Keratinocyte (primary cell): ENCODE measurements around the gene CXADR. TPM values are rescaled to one million over a fixed set of nuclear protein-coding genes. Genes with fewer than 3 reads are reported as not detected.

Source experiments
- DNase-seq: peaks from one replicate; pipeline ENCODE4 v3.0.0-alpha.2; 2011; ENCODE audit warnings: low read depth, missing footprints, low spot score
- FAIRE-seq: peaks from 2 replicates; lab custom pipeline; 2011; peaks lifted over from hg19 to GRCh38; lab: Jason Lieb, UNC
- H2AFZ ChIP-seq: 2 replicates; pipeline ENCODE4 v1.6.0; 2012; ENCODE audit warnings: low read length, control low read depth, inconsistent platforms; ENCODE audit not compliant: control insufficient read depth
- H3K27ac ChIP-seq: 2 replicates; pipeline ENCODE4 v1.5.1; 2011; ENCODE audit warnings: low read length; ENCODE audit not compliant: control insufficient read depth, insufficient read depth
- H3K27me3 ChIP-seq: 3 replicates; pipeline ENCODE4 v1.6.0; 2011; ENCODE audit warnings: low read length; ENCODE audit not compliant: control insufficient read depth, insufficient read depth; ENCODE audit errors: extremely low read depth
- H3K36me3 ChIP-seq, 2 experiments: 2 replicates in 1 of 2; 3 replicates in 1 of 2; pipeline ENCODE4 v1.5.1; 2011; ENCODE audit warnings: low read length in 2 of 2, mild to moderate bottlenecking in 1 of 2; ENCODE audit not compliant: control insufficient read depth in 2 of 2, insufficient read depth in 2 of 2; ENCODE audit errors: extremely low read depth in 1 of 2
- H3K4me1 ChIP-seq: 3 replicates; pipeline ENCODE4 v1.5.1; 2011; ENCODE audit warnings: low read length; ENCODE audit not compliant: control insufficient read depth, insufficient read depth; ENCODE audit errors: extremely low read depth
- H3K4me2 ChIP-seq: 3 replicates; pipeline ENCODE4 v1.6.0; 2011; ENCODE audit warnings: low read depth, low read length; ENCODE audit not compliant: control insufficient read depth, insufficient read depth; ENCODE audit errors: extremely low read depth
- H3K4me3 ChIP-seq, 3 experiments: fragments of 200-600 bp in 1 of 3; sonication (generic) in 1 of 3; 2 replicates in 2 of 3; 3 replicates in 1 of 3; pipeline ENCODE4 v1.5.1; 2011 to 2016; ENCODE audit warnings: low read length in 3 of 3, mild to moderate bottlenecking in 3 of 3, control low read depth in 2 of 3, inconsistent platforms in 1 of 3, low read depth in 1 of 3, mixed read lengths in 1 of 3, mixed run types in 1 of 3, moderate library complexity in 1 of 3; ENCODE audit not compliant: control insufficient read depth in 2 of 3, insufficient read depth in 2 of 3; ENCODE audit errors: extremely low read depth in 1 of 3
- H3K79me2 ChIP-seq: 2 replicates; pipeline ENCODE4 v1.6.0; 2012; ENCODE audit warnings: low read length; ENCODE audit not compliant: control insufficient read depth, insufficient read depth
- H3K9ac ChIP-seq: 3 replicates; pipeline ENCODE4 v1.6.0; 2011; ENCODE audit warnings: low read length; ENCODE audit not compliant: control insufficient read depth, insufficient read depth; ENCODE audit errors: extremely low read depth
- H3K9me1 ChIP-seq: 3 replicates; pipeline ENCODE4 v1.6.0; 2011; ENCODE audit warnings: low read length; ENCODE audit not compliant: control insufficient read depth, insufficient read depth; ENCODE audit errors: extremely low read depth
- H3K9me3 ChIP-seq: 2 replicates; pipeline ENCODE4 v1.5.1; 2012; ENCODE audit warnings: low read depth, low read length; ENCODE audit not compliant: control insufficient read depth
- H4K20me1 ChIP-seq: 3 replicates; pipeline ENCODE4 v1.6.0; 2011; ENCODE audit warnings: low read length; ENCODE audit not compliant: control insufficient read depth, insufficient read depth; ENCODE audit errors: extremely low read depth
- CTCF ChIP-seq, 3 experiments: IDR thresholded peaks in 1 of 3; conservative IDR thresholded peaks in 1 of 3; optimal IDR thresholded peaks in 1 of 3; 2 replicates in 2 of 3; 3 replicates in 1 of 3; pipeline versions ENCODE3 to v1.5.1; 2011; ENCODE audit warnings: low read length in 3 of 3, mild to moderate bottlenecking in 3 of 3, moderate library complexity in 2 of 3, control low read depth in 1 of 3, inconsistent platforms in 1 of 3; ENCODE audit not compliant: insufficient read depth in 2 of 3; ENCODE audit errors: extremely low read depth in 1 of 3
- EZH2 ChIP-seq: IDR thresholded peaks from one replicate; pipeline ENCODE4 v1.6.1; 2012; ENCODE audit warnings: inconsistent platforms, mild to moderate bottlenecking, low read length, moderate library complexity
- dilution Hi-C: fragments of 300-500 bp; cut with MboI; formaldehyde crosslinking; loops from one replicate; pipeline ENCODE4 v1.7.0; 2020; ENCODE audit warnings: low sequenced_read_pairs; ENCODE audit not compliant: extremely low pct_ligation_motif_present
- polyA plus RNA-seq, 5 experiments: library from polyadenylated mRNA; depleted of rRNA in 3 of 5; stranded (reverse) in 3 of 5; stranded (forward) in 1 of 5; unstranded in 1 of 5; fragments of >200 nt; gene quantifications; 1 replicate in 1 of 5; 2 replicates in 3 of 5; 3 replicates in 1 of 5; pipeline versions ENCODE4 v1.2.1 to v1.2.3, GENCODE V29; 2011 to 2012; ENCODE audit warnings: missing spikeins in 2 of 5, low read depth in 1 of 5, low replicate concordance in 1 of 5

The CXADR gene
- polyA plus RNA-seq, 1 donor (not counting 4 experiments of a cell fraction or from before 2014, with no cell fraction given) = 37.3 TPM

- TF ChIP-seq CTCF (optimal IDR thresholded peaks at IDR 0.05 in 1 of 3, IDR thresholded peaks at IDR 0.05 in 1 of 3, conservative IDR thresholded peaks at IDR 0.05 in 1 of 3; ENCODE audit: extremely low read depth in 1 of 3, insufficient read depth in 2 of 3, low read length in 3 of 3) (no peak), EZH2 (no peak)
- dilution Hi-C loops = no loop called here
- no peaks in the 10 kb centered on the region for H3K9me1 ChIP-seq
- DNase-seq = no peak
- no peak overlapping the region for H3K4me3 ChIP-seq
- no peak overlapping the region for H3K9ac ChIP-seq
- no peak overlapping the region for H2AFZ ChIP-seq
- no peak for FAIRE-seq
- peaks cover 18% of the 10 kb centered on the region for H3K4me1 ChIP-seq
- no peak overlapping the region for H3K4me2 ChIP-seq
- H3K9me3 ChIP-seq = no peaks in the 10 kb centered on the region
- H3K27ac ChIP-seq = no peak overlapping the region
- no peaks in the 10 kb centered on the region for H4K20me1 ChIP-seq
- no peaks in the 10 kb centered on the region for H3K36me3 ChIP-seq
- H3K79me2 ChIP-seq = no peaks in the 10 kb centered on the region
- no peaks in the 10 kb centered on the region for H3K27me3 ChIP-seq
Measured at GRCh38 chr21:17468698-17469097, 44.1 kb upstream of the CXADR start.

GRCh38 chr21:17469727-17470126, 43.1 kb upstream of the CXADR start:
- Histone ChIP-seq H3K27me3 (no peaks in the 10 kb centered on the region), H2AFZ (no peak overlapping the region), H3K9ac (no peak overlapping the region), H3K4me2 (no peak overlapping the region), H3K27ac (no peak overlapping the region), H3K9me3 (no peaks in the 10 kb centered on the region), H3K79me2 (no peaks in the 10 kb centered on the region), H3K4me3 (no peak overlapping the region), H4K20me1 (no peaks in the 10 kb centered on the region), H3K4me1 (peaks cover 17% of the 10 kb centered on the region), H3K9me1 (no peaks in the 10 kb centered on the region), H3K36me3 (no peaks in the 10 kb centered on the region)
- DNase-seq (no peak), FAIRE-seq (no peak)
- TF ChIP-seq EZH2 (no peak), CTCF (optimal IDR thresholded peaks at IDR 0.05 in 1 of 3, IDR thresholded peaks at IDR 0.05 in 1 of 3, conservative IDR thresholded peaks at IDR 0.05 in 1 of 3; ENCODE audit: extremely low read depth in 1 of 3, insufficient read depth in 2 of 3, low read length in 3 of 3) (no peak)
- dilution Hi-C loops = no loop called here
